HepG2 (cell line): ENCODE results near the gene SEC14L1. TPM values are rescaled to one million over a fixed set of nuclear protein-coding genes. Genes with fewer than 3 reads are reported as not detected.
A peak's percentile ranks its signal among the peaks of the same experiment; 100 is the strongest.

Experiments used
- ATAC-seq: fragments of 200-7000 bp; cut with Tn5 transposase; 3 replicates; pipeline ENCODE4 v1.9.1; 2020; ENCODE audit warnings: mild to moderate bottlenecking, moderate library complexity
- BruUV-seq: library from RNA; stranded (reverse); fragments of 400-500 nt; replicated peaks from 2 replicates; lab custom pipeline; 2021; lab: Mats Ljungman, UMichigan
- CTCF ChIA-PET: fragments of 300-600 bp; formaldehyde crosslinking; extraction: SDS; loops from one replicate; lab custom pipeline; 2021; ENCODE audit warnings: low total read pairs, inconsistent platforms, low intra/inter-chr PET ratio; lab: Yijun Ruan, JAX
- POLR2A ChIA-PET: fragments of 350-600 bp; sonication (Branson Sonifier 250); formaldehyde crosslinking; loops from one replicate; lab custom pipeline; 2020; ENCODE audit warnings: antibody characterized with exemption, inconsistent platforms; lab: Yijun Ruan, JAX
- DNase-seq: peaks from one replicate; pipeline ENCODE4 v3.0.0-alpha.2; 2015; ENCODE audit warnings: low spot score
- FAIRE-seq: peaks from 3 replicates; lab custom pipeline; 2011; peaks lifted over from hg19 to GRCh38; lab: Jason Lieb, UNC
- H2AFZ ChIP-seq: one replicate; pipeline ENCODE4 v1.6.1; 2011; ENCODE audit warnings: low read length, inconsistent platforms
- H3K27ac ChIP-seq: fragments of 300-600 bp; 3 replicates; pipeline ENCODE4 v1.8.0; 2011; ENCODE audit warnings: mixed run types, mild to moderate bottlenecking, mixed read lengths, low read length, inconsistent platforms; ENCODE audit not compliant: insufficient read depth; ENCODE audit errors: extremely low read length
- H3K27me3 ChIP-seq, 2 experiments: fragments of 200-600 bp in 1 of 2; 2 replicates in 1 of 2; 3 replicates in 1 of 2; pipeline versions ENCODE4 v1.6.0 to v1.8.0; 2011; ENCODE audit warnings: low read length in 2 of 2, mild to moderate bottlenecking in 2 of 2, moderate library complexity in 2 of 2, inconsistent platforms in 1 of 2; ENCODE audit not compliant: insufficient read depth in 2 of 2, control insufficient read depth in 1 of 2
- H3K36me3 ChIP-seq, 2 experiments: fragments of 200-600 bp in 1 of 2; replicated peaks in 1 of 2; 2 replicates in 1 of 2; 3 replicates in 1 of 2; pipeline versions ENCODE4 v1.5.1 to v1.8.0; 2011; ENCODE audit warnings: low read length in 2 of 2, inconsistent platforms in 1 of 2; ENCODE audit not compliant: insufficient read depth in 2 of 2, control insufficient read depth in 1 of 2
- H3K4me1 ChIP-seq: 2 replicates; pipeline ENCODE4 v1.5.1; 2012; ENCODE audit warnings: low read length, inconsistent platforms; ENCODE audit not compliant: insufficient read depth
- H3K4me2 ChIP-seq: 2 replicates; pipeline ENCODE4 v1.6.0; 2011; ENCODE audit warnings: low read depth, low read length, inconsistent platforms
- H3K4me3 ChIP-seq, 3 experiments: fragments of 200-600 bp in 1 of 3; sonication (generic), shearing (Covaris generic) in 1 of 3; replicated peaks in 1 of 3; 2 replicates each; pipeline ENCODE4 v1.5.1; 2011 to 2016; ENCODE audit warnings: low read length in 3 of 3, inconsistent platforms in 2 of 3, low read depth in 2 of 3, mild to moderate bottlenecking in 2 of 3, control low read depth in 1 of 3, mixed read lengths in 1 of 3; ENCODE audit not compliant: insufficient read depth in 1 of 3
- H3K79me2 ChIP-seq: one replicate; pipeline ENCODE4 v1.6.1; 2011; ENCODE audit warnings: low read length, inconsistent platforms; ENCODE audit not compliant: insufficient read depth
- H3K9ac ChIP-seq: 2 replicates; pipeline ENCODE4 v1.6.0; 2011; ENCODE audit warnings: mild to moderate bottlenecking, low read depth, low read length, inconsistent platforms; ENCODE audit not compliant: insufficient read depth
- H3K9me3 ChIP-seq: 2 replicates; pipeline ENCODE4 v1.5.1; 2012; ENCODE audit warnings: mild to moderate bottlenecking, low read length
- H4K20me1 ChIP-seq: 2 replicates; pipeline ENCODE4 v1.6.0; 2011; ENCODE audit warnings: inconsistent platforms, mild to moderate bottlenecking, low read length, moderate library complexity; ENCODE audit not compliant: insufficient read depth
- NBN ChIP-seq: fragments of 450-650 bp; conservative IDR thresholded peaks from 2 replicates; pipeline ENCODE4 v1.6.1; 2017
- ZNF263 ChIP-seq: sonication (generic); formaldehyde crosslinking; IDR thresholded peaks from 2 replicates; pipeline ENCODE4 v1.4.0; 2020; ENCODE audit warnings: missing genetic modification reagents
- WGBS: methylation state at CpG from one replicate; pipeline ENCODE4 v1.1.6; 2017; ENCODE audit warnings: low lambda C conversion rate; 5-methylcytosine and 5-hydroxymethylcytosine counted together
- in situ Hi-C: cut with HindIII; loops from 2 replicates; pipeline ENCODE4 v1.10.0; 2017; ENCODE audit warnings: low pct_unique_long_range_greater_than_20kb; ENCODE audit not compliant: extremely low pct_ligation_motif_present
- intact Hi-C: fragments of 100-400 bp; cut with micrococcal nuclease; formaldehyde crosslinking; loops from one replicate; pipeline ENCODE4 v1.10.0; 2022; ENCODE audit not compliant: unreplicated experiment
- polyA plus RNA-seq, 8 experiments: library from polyadenylated mRNA; depleted of rRNA in 3 of 8; stranded (reverse) in 7 of 8; unstranded in 1 of 8; fragments of >200 nt; fragmentation: Illumina TruSeq in 4 of 8; extraction: Trizol in 4 of 8; gene quantifications; 2 replicates each; pipeline versions ENCODE4 v1.2.1 to v1.2.3, GENCODE V29; 2011 to 2016; ENCODE audit warnings: low read depth in 4 of 8, missing spikeins in 1 of 8, mixed read lengths in 1 of 8; ENCODE audit not compliant: insufficient read depth in 1 of 8
- small RNA-seq, 3 experiments: library from RNA; depleted of rRNA; stranded (forward); fragments of <200 nt; gene quantifications; one replicate each; pipeline ENCODE3, GENCODE V24; 2012; ENCODE audit warnings: low read depth in 2 of 3, low replicate concordance in 1 of 3; ENCODE audit not compliant: insufficient read length in 3 of 3, insufficient read depth in 2 of 3
- total RNA-seq, 5 experiments: library from RNA; depleted of rRNA; stranded (reverse); fragments of >200 nt; fragmentation: Illumina TruSeq; extraction: Trizol; gene quantifications; 2 replicates each; pipeline ENCODE4 v1.2.3, GENCODE V29; 2016; ENCODE audit warnings: low read depth in 1 of 5
- TF ChIP-seq, protein P1 (sequence below): sonication (generic); formaldehyde crosslinking; IDR thresholded peaks from 2 replicates; pipeline ENCODE4 v1.5.1; 2020; ENCODE audit warnings: missing genetic modification reagents, mild to moderate bottlenecking, borderline replicate concordance

Gene SEC14L1
- total and polyA plus RNA-seq, 2 of the 13 experiments (the other 11 are each of a cell fraction or from before 2014, with no cell fraction given), result 26.3 to 43.9 TPM

DNA sequence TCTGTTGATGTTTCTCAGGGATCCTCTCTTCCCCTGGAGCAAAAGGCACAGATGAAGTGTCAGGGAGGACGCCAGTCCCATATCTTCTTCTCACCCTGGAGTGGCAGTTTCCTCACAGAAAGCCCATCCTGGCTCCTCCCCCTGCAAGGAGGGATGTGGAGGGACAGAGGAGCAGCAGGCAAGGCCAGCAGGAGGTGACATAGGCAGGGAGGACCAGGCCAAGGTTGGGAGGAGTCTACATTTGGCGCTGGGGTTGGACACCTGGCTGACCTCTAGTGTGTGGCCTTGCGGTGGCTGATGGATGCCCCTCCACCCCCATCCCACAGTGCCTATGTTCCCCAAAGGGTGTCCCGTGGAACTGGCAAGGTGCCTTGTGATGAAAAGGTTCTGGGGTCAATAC is 125.4 kb downstream of the SEC14L1 start:
- no peak overlapping the region for H3K4me3 ChIP-seq
- H3K36me3 ChIP-seq, result no peaks in the 10 kb centered on the region
- DNase-seq, result no peak
- H3K9ac ChIP-seq, result no peak overlapping the region
- H3K4me1 ChIP-seq, result peaks cover 26% of the 10 kb centered on the region
- no peak for FAIRE-seq
- in situ Hi-C loops, result no loop called here
- H3K9me3 ChIP-seq, result no peaks in the 10 kb centered on the region
- no peaks in the 10 kb centered on the region for H4K20me1 ChIP-seq
- H2AFZ ChIP-seq, result no peak overlapping the region
- TF ChIP-seq ZNF263 (CRISPR knock-in tag) (peak; percentile 86), NBN (no peak)
- TF ChIP-seq, protein P1, sequence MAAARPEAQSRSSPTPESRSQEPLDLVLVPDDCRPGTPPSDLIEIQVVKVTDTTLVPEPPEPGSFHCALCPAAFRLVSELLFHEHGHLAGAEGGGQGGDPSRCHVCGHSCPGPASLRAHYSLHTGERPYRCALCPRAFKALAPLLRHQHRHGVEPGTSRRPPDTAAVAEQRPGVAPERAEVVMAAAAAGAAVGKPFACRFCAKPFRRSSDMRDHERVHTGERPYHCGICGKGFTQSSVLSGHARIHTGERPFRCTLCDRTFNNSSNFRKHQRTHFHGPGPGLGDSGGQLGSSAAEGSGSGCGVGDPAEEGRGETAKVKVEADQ (CRISPR knock-in tag), result no peak
- TF ChIP-seq, all 625 proteins: peak for 1
- 35% methylated on average over 3 of the region's 4 CpGs for WGBS
- intact Hi-C loops, result no loop called here
- peaks cover 2 to 21% of the 10 kb centered on the region in 2 experiments; a peak in 2 of 5 replicates for H3K27me3 ChIP-seq
- BruUV-seq, result no TSS peak
- peak; percentile 16; the same call in 1 of the 3 replicates for ATAC-seq
- H3K4me2 ChIP-seq, result no peak overlapping the region
- no peaks in the 10 kb centered on the region for H3K79me2 ChIP-seq
- CTCF ChIA-PET, result no interaction called here
- H3K27ac ChIP-seq, result no peak overlapping the region
- POLR2A ChIA-PET, result interaction anchor here (1.2 kb wide), 1 partner anchor 20 kb away, joined by 4 read pairs; no protein-coding TSS in a partner anchor

Small RNA genes lying within 50 kb of the gene (small RNA-seq; reads per million reads assigned to genes)
- 0 reads per million in 3 experiments for gene RNU4-47P
